ENCODE data around the gene KLC3. TPM values are rescaled to one million over a fixed set of nuclear protein-coding genes. Genes with fewer than 3 reads are reported as not detected.

The KLC3 gene
- polyA plus RNA-seq, 2 donors = 15.0 to 24.2 TPM

DNA sequence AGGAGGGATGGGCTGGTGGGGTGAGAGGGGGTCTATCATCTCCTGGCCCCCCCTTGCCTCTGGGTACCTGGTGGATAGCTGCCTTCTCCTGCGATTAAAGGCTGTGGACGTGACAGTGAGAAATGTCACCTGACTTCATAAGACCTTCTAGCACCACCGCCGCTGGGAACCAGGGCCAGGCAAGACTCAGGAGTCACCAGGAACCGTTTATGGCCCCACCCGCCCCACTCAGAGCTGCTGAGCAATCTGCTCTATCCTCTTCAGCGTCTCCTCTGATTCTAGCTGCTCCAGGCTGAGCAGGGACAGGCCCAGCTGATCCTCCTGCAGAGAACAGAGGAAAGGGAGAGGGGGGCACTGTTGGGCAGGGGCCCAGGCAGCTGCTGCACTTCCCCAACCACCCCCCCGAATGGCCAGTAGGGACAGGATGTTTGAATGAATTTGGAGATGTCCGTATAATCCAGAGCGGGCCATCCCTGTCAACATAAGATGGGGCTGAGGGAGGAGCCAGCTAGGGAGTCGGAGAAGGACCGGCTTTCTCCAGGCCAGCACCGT is 10.9 kb downstream of the KLC3 start:
- WGBS, 2 donors = 72 to 78% methylated on average over 13 of the region's 13 CpGs
- Histone ChIP-seq H3K9me3 (ENCODE audit: control insufficient read depth in 2 of 2, insufficient read depth in 1 of 2, low read depth in 1 of 2, low read length in 1 of 2) (peaks cover 0 to 4% of the 10 kb centered on the region in 2 donors), H3K4me3 (ENCODE audit: low read depth in 1 of 2, low read length in 2 of 2) (no peak overlapping the region), H3K36me3 (ENCODE audit: control insufficient read depth in 2 of 2, insufficient read depth in 2 of 2, low read length in 1 of 2) (peaks cover 7 to 46% of the 10 kb centered on the region in 2 donors), H3K27me3 (ENCODE audit: control insufficient read depth in 1 of 2, insufficient read depth in 2 of 2, low read length in 2 of 2) (no peaks in the 10 kb centered on the region), H3K27ac (ENCODE audit: low read depth in 2 of 2, low read length in 1 of 2) (no peak overlapping the region), H3K4me1 (ENCODE audit: control insufficient read depth in 2 of 2, insufficient read depth in 2 of 2, low read length in 1 of 2) (peaks cover 0 to 2% of the 10 kb centered on the region in 2 donors)

DNA sequence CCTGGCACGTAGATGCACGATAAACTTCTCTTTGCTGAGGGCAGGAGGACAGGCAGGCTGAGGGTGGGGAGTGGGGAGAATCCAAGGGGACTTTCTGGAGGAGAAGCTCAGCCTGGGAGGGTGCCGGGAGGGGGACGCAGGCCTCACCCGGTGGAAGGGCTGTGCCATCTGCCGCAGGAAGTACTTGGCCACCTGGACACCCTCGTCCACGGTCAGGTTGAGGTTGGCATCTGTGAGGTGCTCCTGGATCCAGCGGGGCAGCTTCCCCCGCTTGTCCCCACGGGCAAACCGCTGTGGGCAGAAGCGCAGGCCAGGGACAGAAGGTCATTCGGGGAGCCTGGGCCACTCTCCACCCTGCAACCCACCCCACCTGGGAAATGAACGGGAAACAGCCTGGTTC is 11.5 kb downstream of the KLC3 start:
- H3K4me3 ChIP-seq (ENCODE audit: low read depth in 1 of 2, low read length in 2 of 2) = no peak overlapping the region
- H3K4me1 ChIP-seq (ENCODE audit: control insufficient read depth in 2 of 2, insufficient read depth in 2 of 2, low read length in 1 of 2) = peaks cover 0 to 2% of the 10 kb centered on the region in 2 donors
- H3K27me3 ChIP-seq (ENCODE audit: control insufficient read depth in 1 of 2, insufficient read depth in 2 of 2, low read length in 2 of 2) = no peaks in the 10 kb centered on the region
- H3K27ac ChIP-seq (ENCODE audit: low read depth in 2 of 2, low read length in 1 of 2) = no peak overlapping the region
- peaks cover 0 to 4% of the 10 kb centered on the region in 2 donors for H3K9me3 ChIP-seq (ENCODE audit: control insufficient read depth in 2 of 2, insufficient read depth in 1 of 2, low read depth in 1 of 2, low read length in 1 of 2)
- 89 to 90% methylated on average over 15 of the region's 15 CpGs for WGBS, 2 donors
- peaks cover 7 to 49% of the 10 kb centered on the region in 2 donors for H3K36me3 ChIP-seq (ENCODE audit: control insufficient read depth in 2 of 2, insufficient read depth in 2 of 2, low read length in 1 of 2)

DNA sequence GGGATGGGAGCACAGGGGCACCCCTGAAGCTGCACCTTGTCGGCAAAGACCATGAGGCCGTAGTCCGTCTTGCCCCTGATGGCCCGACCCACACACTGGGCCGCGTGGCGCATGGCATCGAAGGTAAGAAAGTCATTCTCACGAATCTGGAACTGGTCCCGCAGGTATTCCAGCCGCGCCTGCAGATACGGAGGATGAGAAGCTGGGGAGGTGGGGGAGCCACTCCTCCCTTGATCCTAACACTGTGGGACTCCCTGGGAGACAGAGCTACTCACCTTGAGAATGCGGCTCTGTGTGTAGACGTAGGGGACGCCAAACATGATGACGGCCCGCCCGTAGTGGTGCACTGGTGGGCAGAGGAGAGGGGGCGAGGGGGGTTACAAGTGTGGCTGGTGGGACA is 11.9 kb downstream of the KLC3 start:
- Histone ChIP-seq H3K9me3 (ENCODE audit: control insufficient read depth in 2 of 2, insufficient read depth in 1 of 2, low read depth in 1 of 2, low read length in 1 of 2) (peaks cover 0 to 4% of the 10 kb centered on the region in 2 donors), H3K27me3 (ENCODE audit: control insufficient read depth in 1 of 2, insufficient read depth in 2 of 2, low read length in 2 of 2) (no peaks in the 10 kb centered on the region), H3K36me3 (ENCODE audit: control insufficient read depth in 2 of 2, insufficient read depth in 2 of 2, low read length in 1 of 2) (peaks cover 7 to 49% of the 10 kb centered on the region in 2 donors), H3K4me1 (ENCODE audit: control insufficient read depth in 2 of 2, insufficient read depth in 2 of 2, low read length in 1 of 2) (peaks cover 0 to 2% of the 10 kb centered on the region in 2 donors), H3K27ac (ENCODE audit: low read depth in 2 of 2, low read length in 1 of 2) (no peak overlapping the region), H3K4me3 (ENCODE audit: low read depth in 1 of 2, low read length in 2 of 2) (no peak overlapping the region)
- 86 to 88% methylated on average over 20 of the region's 20 CpGs for WGBS, 2 donors

DNA sequence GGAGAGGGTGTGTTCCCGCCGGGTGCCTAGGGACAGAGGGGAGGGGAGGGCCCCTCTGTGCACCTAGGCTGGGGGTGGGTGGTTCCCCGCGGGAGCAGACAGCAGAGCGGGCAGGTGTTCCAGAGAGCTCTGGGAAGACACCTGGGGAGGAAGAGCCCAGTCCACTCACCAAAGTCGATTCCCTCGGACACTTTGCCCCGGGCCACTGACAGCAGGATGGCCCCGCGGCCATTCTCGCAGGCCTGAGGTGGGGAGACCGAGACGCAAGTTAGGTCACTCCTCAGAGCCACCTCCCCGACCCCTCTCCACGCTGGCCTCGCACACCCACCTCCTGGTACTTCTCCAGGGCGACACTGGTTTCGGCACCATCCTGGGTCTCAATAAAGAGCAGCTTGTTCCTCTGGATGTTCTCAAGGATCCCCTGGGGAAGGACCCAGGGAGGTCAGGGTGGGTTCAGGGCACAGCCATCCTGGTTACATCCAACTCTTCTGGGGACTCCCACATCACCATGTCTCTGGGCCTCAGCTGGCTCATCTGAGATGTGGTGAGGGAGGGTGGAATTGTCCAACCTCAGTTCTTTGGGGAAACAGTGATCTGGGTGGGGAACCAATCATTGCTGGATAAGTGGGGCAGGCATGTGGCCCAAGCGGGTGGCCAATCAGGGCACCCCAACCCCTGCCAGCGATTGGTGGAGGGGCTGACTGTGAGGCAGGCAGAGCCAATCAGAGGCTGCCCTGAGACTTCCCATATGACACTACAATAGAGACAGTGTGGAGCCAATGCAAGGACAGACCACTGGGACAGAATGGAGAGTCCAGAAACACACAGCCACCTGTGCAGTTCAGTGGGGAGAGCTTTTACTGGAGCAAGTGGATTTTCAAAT is 12.6 kb downstream of the KLC3 start:
- Histone ChIP-seq H3K4me3 (ENCODE audit: low read depth in 1 of 2, low read length in 2 of 2) (no peak overlapping the region), H3K4me1 (ENCODE audit: control insufficient read depth in 2 of 2, insufficient read depth in 2 of 2, low read length in 1 of 2) (peaks cover 0 to 2% of the 10 kb centered on the region in 2 donors), H3K27ac (ENCODE audit: low read depth in 2 of 2, low read length in 1 of 2) (no peak overlapping the region), H3K9me3 (ENCODE audit: control insufficient read depth in 2 of 2, insufficient read depth in 1 of 2, low read depth in 1 of 2, low read length in 1 of 2) (peaks cover 0 to 4% of the 10 kb centered on the region in 2 donors), H3K36me3 (ENCODE audit: control insufficient read depth in 2 of 2, insufficient read depth in 2 of 2, low read length in 1 of 2) (peaks cover 7 to 46% of the 10 kb centered on the region in 2 donors), H3K27me3 (ENCODE audit: control insufficient read depth in 1 of 2, insufficient read depth in 2 of 2, low read length in 2 of 2) (no peaks in the 10 kb centered on the region)
- 91 to 94% methylated on average over 17 to 20 of the region's 20 CpGs for WGBS, 2 donors

DNA sequence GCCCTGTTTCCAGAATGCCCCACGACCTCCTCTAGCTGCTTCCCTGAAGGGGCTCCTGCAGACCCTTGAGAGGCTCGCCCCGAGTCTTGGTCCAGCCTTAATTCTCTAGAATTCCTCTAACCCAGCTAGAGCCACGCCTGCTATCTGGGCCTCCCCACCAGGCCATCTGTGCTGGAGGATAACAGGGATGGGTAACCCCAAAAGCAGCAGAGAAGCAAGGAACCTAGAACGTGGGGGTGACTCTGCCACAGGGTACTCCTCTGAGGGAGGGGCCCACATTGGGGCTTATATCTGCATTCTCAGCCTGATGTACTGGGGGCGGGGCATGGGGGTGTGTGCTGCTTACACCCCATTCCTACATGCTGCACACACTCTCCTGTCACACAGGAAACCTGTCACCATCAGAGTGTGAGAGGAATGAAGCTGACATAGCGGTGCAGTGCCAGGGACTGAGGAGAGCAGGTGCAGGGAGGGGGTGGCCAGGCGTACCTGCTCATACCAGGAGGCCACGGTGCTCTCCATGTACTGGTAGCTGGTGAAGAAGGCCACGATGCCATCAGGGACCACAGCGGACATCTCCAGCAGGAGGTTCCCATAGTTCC is 13.8 kb downstream of the KLC3 start:
- Histone ChIP-seq H3K36me3 (ENCODE audit: control insufficient read depth in 2 of 2, insufficient read depth in 2 of 2, low read length in 1 of 2) (peaks cover 7 to 49% of the 10 kb centered on the region in 2 donors), H3K27me3 (ENCODE audit: control insufficient read depth in 1 of 2, insufficient read depth in 2 of 2, low read length in 2 of 2) (no peaks in the 10 kb centered on the region), H3K4me1 (ENCODE audit: control insufficient read depth in 2 of 2, insufficient read depth in 2 of 2, low read length in 1 of 2) (peaks cover 0 to 2% of the 10 kb centered on the region in 2 donors), H3K9me3 (ENCODE audit: control insufficient read depth in 2 of 2, insufficient read depth in 1 of 2, low read depth in 1 of 2, low read length in 1 of 2) (peaks cover 0 to 4% of the 10 kb centered on the region in 2 donors), H3K27ac (ENCODE audit: low read depth in 2 of 2, low read length in 1 of 2) (no peak overlapping the region), H3K4me3 (ENCODE audit: low read depth in 1 of 2, low read length in 2 of 2) (no peak overlapping the region)
- WGBS, 2 donors = 89 to 90% methylated on average over 11 of the region's 11 CpGs

DNA sequence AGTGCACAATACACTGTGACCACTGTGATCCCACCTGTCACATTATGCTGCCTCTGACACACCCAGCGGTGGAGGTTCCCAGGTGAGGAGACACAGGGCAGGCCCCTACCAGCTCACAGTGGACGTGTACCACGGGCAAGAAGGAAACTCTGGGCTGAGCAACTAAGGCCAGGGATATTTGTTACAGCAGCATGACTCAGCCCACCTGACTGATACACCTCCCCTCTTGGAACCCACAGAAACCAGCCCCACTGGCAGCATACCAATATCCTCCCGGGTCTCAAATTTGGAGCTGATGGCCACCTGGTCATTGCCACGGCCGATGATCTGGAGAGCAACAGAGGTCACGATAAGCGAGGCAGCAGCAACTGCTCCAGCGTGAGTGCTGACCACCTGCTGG is 14.9 kb downstream of the KLC3 start:
- peaks cover 0 to 2% of the 10 kb centered on the region in 2 donors for H3K4me1 ChIP-seq (ENCODE audit: control insufficient read depth in 2 of 2, insufficient read depth in 2 of 2, low read length in 1 of 2)
- H3K27me3 ChIP-seq (ENCODE audit: control insufficient read depth in 1 of 2, insufficient read depth in 2 of 2, low read length in 2 of 2) = no peaks in the 10 kb centered on the region
- no peak overlapping the region for H3K27ac ChIP-seq (ENCODE audit: low read depth in 2 of 2, low read length in 1 of 2)
- 95 to 97% methylated on average over 9 of the region's 9 CpGs for WGBS, 2 donors
- no peak overlapping the region for H3K4me3 ChIP-seq (ENCODE audit: low read depth in 1 of 2, low read length in 2 of 2)
- peaks cover 0 to 4% of the 10 kb centered on the region in 2 donors for H3K9me3 ChIP-seq (ENCODE audit: control insufficient read depth in 2 of 2, insufficient read depth in 1 of 2, low read depth in 1 of 2, low read length in 1 of 2)
- H3K36me3 ChIP-seq (ENCODE audit: control insufficient read depth in 2 of 2, insufficient read depth in 2 of 2, low read length in 1 of 2) = peaks cover 7 to 45% of the 10 kb centered on the region in 2 donors

DNA sequence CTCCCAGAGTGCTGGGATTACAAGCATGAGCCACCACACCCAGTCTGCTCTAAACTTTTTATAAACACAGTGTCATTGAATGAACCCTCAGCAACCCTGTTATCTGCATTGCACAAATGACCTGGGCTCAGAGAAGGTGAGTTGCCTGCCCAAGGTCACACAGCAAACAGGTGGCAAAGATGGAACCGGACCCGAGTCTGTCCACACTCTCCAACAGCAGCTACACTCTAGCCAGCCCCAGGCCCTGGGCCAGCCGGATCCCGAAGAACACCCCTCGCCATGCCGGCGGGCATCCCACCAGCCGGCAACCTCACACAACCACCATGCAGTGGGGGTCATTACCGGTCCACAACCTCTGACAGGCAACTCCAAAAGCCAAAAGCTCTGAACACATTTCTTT is 15.4 kb downstream of the KLC3 start:
- WGBS, 2 donors = 96 to 97% methylated on average over 9 of the region's 9 CpGs
- peaks cover 7 to 44% of the 10 kb centered on the region in 2 donors for H3K36me3 ChIP-seq (ENCODE audit: control insufficient read depth in 2 of 2, insufficient read depth in 2 of 2, low read length in 1 of 2)
- H3K27me3 ChIP-seq (ENCODE audit: control insufficient read depth in 1 of 2, insufficient read depth in 2 of 2, low read length in 2 of 2) = no peaks in the 10 kb centered on the region
- H3K4me1 ChIP-seq (ENCODE audit: control insufficient read depth in 2 of 2, insufficient read depth in 2 of 2, low read length in 1 of 2) = peaks cover 0 to 2% of the 10 kb centered on the region in 2 donors
- no peak overlapping the region for H3K27ac ChIP-seq (ENCODE audit: low read depth in 2 of 2, low read length in 1 of 2)
- H3K9me3 ChIP-seq (ENCODE audit: control insufficient read depth in 2 of 2, insufficient read depth in 1 of 2, low read depth in 1 of 2, low read length in 1 of 2) = peaks cover 0 to 4% of the 10 kb centered on the region in 2 donors
- H3K4me3 ChIP-seq (ENCODE audit: low read depth in 1 of 2, low read length in 2 of 2) = no peak overlapping the region

DNA sequence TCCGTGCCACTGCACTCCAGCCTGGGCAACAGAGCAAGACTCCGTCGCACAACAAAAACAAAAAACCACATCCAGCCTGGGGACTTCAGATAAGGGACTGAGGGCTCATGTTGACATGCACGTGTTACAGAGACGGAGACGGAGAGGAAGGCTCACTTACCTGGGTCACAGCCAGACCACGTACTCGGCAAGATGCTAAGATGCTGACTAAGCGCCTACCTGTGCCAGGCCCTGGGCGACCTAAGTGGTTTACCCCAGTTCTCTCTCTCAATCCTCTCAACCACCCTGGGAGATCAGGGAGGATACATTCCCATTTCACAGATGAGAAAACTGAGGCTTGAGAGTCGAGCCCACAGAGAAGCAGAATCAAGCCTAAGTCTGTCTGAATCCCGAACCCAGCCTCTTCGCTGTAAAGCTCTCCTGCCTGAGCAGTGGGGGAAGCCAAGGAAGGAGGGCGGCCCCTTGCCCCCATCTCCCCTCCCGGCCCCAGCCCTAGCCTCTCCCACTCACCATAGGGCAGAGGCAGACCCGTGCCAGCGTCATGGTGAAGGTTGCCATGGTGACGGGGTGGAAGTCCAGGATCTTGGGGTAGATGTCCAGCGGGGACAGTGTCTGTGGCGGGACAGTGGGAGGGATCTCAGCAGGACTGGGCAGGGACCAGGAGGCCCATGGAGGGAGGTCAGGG is 16.4 kb downstream of the KLC3 start:
- H3K36me3 ChIP-seq (ENCODE audit: control insufficient read depth in 2 of 2, insufficient read depth in 2 of 2, low read length in 1 of 2) = peaks cover 4 to 41% of the 10 kb centered on the region in 2 donors
- H3K9me3 ChIP-seq (ENCODE audit: control insufficient read depth in 2 of 2, insufficient read depth in 1 of 2, low read depth in 1 of 2, low read length in 1 of 2) = peaks cover 0 to 4% of the 10 kb centered on the region in 2 donors
- H3K4me3 ChIP-seq (ENCODE audit: low read depth in 1 of 2, low read length in 2 of 2) = no peak overlapping the region
- no peaks in the 10 kb centered on the region for H3K27me3 ChIP-seq (ENCODE audit: control insufficient read depth in 1 of 2, insufficient read depth in 2 of 2, low read length in 2 of 2)
- no peak overlapping the region for H3K27ac ChIP-seq (ENCODE audit: low read depth in 2 of 2, low read length in 1 of 2)
- WGBS, 2 donors = 87 to 88% methylated on average over 20 of the region's 20 CpGs
- H3K4me1 ChIP-seq (ENCODE audit: control insufficient read depth in 2 of 2, insufficient read depth in 2 of 2, low read length in 1 of 2) = peaks cover 0 to 2% of the 10 kb centered on the region in 2 donors

DNA sequence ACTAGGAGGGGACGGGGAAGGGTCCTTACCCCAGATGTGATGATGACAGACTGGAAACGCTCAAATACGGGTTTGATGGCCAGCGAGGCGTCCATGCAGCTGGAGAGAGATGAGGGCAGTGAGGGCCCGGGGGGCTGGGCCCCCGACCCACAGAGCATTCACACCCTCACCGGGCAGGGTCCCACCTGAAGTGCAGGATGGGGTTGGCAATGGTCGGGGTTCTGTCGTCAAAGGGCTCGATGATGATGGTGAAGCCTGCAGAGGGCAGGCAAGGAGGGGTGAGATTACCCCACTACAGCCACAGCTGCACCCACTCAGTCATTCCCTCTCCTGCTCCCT is 16.9 kb downstream of the KLC3 start:
- Histone ChIP-seq H3K4me3 (ENCODE audit: low read depth in 1 of 2, low read length in 2 of 2) (no peak overlapping the region), H3K36me3 (ENCODE audit: control insufficient read depth in 2 of 2, insufficient read depth in 2 of 2, low read length in 1 of 2) (peaks cover 0 to 39% of the 10 kb centered on the region in 2 donors), H3K4me1 (ENCODE audit: control insufficient read depth in 2 of 2, insufficient read depth in 2 of 2, low read length in 1 of 2) (peaks cover 0 to 2% of the 10 kb centered on the region in 2 donors), H3K27ac (ENCODE audit: low read depth in 2 of 2, low read length in 1 of 2) (no peak overlapping the region), H3K27me3 (ENCODE audit: control insufficient read depth in 1 of 2, insufficient read depth in 2 of 2, low read length in 2 of 2) (no peaks in the 10 kb centered on the region), H3K9me3 (ENCODE audit: control insufficient read depth in 2 of 2, insufficient read depth in 1 of 2, low read depth in 1 of 2, low read length in 1 of 2) (peaks cover 0 to 4% of the 10 kb centered on the region in 2 donors)
- WGBS, 2 donors = 89 to 91% methylated on average over 11 of the region's 11 CpGs
